GM21528 (cell line): ENCODE results near the gene MYLK.

ENCODE experiments used
- ATAC-seq: cut with Tn5 transposase; IDR thresholded peaks from one replicate; pipeline ENCODE4 v1.9.1; 2021; ENCODE audit warnings: mild to moderate bottlenecking, moderate library complexity; ENCODE audit not compliant: unreplicated experiment, low FRiP score

Gene MYLK

DNA sequence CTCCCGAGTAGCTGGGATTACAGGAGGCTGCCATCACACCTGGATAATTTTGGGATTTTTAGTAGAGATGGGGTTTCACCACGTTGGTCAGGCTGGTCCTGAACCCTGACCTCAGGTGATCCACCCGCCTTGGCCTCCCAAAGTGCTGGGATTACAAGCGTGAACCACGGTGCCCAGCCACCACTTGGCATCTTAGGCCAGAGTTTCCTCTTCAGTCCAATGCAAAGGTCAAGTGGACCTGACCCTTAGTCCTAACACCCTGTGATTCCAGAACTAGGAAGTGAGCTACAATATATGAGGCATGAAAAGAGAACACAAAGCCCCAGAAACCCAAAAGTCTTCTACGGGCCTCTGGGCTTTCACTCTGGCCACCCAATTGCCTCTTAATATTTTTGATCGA is 5.3 kb downstream of the MYLK start:
- no peak for ATAC-seq

DNA sequence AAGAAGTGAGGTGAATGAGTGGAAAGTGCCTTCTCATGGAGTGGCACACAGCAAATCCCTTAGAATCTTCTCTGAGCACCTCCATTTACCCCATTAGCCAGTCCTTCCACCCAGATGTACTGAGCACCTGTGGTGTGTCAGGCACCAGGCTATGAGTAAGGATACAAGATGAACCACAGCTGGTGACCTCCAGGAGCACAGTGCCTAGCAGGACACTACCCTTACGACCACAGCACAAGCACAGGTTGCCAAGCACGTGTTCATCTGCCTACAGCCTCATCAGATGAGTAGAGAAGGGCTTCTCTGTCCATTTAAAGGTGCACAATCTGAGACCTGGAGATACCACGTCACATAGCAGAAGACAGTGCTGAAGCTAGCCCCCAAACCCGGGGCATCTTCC is 6.2 kb downstream of the MYLK start:
- no peak for ATAC-seq

DNA sequence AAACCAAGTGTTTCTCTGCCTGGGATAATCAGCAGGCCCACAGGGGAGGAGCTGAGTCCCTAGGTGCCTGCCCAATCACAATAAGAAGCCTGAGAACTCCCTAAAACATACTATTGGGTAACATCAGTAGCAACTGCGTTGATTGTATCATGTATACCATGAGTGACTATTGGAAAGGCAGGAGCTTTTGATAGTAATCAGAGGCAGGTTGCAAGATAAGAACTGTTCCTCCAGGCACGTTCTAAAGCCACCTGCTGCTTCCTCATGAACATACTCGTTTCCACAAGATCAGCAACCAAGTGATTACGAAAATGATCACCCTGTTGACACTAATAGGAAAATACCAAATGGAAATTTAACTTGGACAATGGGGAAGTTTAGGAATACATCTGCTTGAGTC is 6.7 kb downstream of the MYLK start:
- ATAC-seq, result no peak

DNA sequence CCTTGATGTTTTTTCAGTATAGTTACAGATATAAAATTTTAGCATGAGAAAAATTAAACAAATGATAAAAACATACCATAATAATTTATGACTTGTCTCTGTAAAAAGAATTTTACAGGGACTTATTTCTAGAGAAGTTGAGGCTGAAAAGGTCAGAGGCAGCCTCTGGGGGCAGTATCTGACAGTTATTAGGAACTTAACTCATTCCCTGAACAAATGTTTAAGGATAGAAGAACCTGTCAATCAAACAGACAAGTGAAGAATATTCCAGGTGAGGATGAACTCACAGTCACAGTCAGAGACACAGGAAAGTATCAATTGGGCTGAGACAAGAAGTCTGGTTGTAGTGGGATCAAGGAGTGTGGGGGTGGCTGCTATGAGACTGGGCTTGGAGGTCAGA is 7.3 kb downstream of the MYLK start:
- no peak for ATAC-seq

DNA sequence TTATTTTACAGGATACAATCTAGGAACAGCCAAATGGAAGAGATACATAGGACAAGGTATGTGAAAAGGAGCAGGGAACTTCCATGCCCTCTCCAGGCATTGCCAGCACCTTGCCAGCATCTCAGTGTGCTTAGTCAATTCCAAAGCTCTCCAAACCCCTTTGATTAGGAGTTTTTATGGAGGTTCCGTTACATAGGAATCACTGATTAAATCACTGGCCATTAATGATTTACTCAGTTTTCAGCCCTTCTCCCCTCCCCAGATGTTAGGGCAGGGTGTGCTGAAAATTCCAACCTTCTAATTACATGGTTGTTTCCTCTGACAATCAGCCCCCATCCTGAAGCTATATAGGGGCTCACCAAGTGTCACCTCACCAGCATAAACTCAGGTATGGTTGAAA is 11.5 kb downstream of the MYLK start:
- ATAC-seq, result no peak

DNA sequence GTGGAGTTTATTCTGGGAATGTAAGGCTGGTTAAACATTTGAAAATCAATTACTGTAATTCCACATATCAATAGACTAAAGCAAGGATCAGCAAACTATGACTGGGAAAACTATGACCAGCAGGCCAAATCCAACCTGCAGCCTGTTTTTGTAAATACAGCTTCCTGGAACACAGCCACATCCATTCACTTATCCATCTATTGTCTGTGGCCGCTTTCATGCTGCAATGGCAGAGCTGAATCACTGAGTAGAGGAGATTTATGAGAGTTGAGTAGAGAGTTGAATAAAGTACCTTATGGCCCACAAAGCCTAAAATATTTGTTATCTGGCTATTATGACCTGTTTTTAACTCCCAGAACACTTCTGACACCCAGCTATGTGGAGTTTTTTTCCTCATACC is 12.2 kb downstream of the MYLK start:
- ATAC-seq, result no peak

DNA sequence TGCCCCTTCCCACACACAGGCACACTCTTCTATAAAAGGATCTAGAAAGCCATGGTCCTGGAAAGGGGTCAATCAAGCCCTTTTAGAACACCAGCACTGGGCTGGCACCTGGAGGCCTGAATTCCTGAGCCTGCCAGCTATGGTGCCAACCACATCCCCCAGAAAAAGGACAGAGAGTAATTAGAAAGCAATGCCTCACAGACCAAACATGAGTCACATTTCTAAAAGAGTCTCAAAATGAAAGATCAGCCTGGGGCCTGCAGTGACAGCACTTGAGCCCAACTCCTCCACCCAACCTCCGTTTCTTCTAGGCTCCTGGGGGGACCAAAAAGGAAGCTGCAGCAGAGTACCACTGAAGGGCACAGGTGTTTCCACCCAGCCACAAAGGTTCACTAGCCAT is 14.1 kb downstream of the MYLK start:
- ATAC-seq, result no peak

DNA sequence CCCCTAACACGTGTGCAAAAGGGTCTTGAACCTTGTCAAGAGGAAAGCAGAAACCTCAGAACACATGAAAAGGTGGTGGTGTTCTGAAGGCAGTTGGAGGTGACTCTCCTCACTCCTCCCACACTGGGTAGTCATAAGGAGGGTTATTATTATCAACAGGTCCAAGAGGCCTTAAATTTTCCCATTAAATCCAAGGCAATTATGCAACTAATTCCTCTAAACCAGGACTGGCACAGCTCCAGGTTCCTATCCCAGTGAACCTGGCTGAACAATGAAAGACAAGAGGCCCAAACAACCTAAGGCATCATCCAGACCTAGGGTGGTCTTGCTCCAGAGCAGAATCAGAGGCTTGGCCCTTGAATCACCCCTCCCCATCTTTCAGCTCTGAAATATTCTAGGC is 15.0 kb downstream of the MYLK start:
- ATAC-seq, result no peak

DNA sequence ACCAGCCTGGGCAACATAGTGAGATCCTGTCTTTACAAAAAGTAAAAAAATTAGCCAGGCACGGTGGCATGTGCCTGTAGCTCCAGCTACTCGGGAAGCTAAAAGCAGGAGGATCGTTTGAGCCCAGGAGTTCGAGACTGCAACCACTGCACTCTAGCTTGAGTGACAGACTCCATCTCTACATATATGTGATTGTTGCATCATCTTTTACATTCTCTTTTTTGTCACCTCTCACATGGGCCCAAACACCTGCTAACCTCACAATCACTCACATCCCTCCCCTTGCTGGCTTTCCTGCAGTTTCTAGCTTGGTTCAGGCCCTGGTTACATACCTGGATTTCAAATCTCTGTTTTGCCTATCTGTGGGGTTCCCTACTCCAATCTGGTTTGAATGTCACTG is 19.4 kb downstream of the MYLK start:
- ATAC-seq, result no peak

DNA sequence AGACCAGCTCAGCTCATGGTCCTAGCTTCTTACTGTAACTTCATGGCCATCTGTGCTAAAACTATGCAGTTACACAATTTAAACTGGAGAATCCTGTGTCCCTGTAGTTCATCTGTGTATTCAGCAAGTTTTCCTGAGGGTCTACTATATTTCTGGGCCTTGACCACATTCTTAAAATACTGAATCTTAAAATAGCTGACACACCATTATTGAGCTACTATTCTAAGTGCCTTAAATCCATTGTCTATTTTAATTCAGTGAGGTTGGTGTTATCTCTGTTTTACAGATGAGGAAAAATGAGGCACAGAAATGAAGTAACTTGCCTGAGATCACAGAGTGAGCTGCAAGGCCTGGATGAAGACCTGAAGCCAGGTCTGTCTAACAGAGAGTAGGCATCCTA is 22.0 kb downstream of the MYLK start:
- ATAC-seq, result no peak

DNA sequence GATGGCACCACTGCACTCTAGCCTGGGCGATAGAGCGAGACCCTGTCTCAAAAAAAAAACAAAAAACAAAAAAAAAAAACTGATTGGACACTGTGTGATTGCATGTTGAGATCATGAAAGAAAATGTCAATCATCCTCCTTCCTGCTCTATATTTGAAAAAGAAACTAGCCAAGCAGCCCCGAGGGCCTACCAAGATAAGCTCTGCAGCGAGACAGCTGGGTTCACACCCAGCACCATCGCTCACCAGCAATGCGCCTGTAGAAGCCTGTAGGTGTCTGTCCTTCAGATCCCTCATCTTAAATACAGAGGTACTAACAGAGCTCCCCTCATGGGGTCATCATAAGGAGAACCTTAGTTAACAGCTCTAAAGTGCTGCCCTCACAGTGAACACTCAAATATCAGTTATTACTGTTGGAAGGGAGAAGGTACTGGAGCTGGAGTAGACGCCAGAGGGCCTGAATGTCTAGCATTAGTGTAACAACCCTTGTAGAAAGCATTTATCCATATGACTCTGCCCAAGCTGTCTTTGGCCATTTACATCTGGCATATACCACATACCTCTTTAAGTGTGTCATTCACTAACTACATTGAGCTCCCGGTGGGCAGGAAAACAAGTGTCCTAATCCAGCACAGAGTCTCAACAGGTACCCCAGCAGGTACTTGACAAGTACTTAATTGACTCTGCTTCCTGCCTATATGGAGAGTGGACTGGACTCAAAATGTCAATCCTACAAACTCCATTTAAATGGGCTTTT is 22.9 kb downstream of the MYLK start:
- no peak for ATAC-seq

DNA sequence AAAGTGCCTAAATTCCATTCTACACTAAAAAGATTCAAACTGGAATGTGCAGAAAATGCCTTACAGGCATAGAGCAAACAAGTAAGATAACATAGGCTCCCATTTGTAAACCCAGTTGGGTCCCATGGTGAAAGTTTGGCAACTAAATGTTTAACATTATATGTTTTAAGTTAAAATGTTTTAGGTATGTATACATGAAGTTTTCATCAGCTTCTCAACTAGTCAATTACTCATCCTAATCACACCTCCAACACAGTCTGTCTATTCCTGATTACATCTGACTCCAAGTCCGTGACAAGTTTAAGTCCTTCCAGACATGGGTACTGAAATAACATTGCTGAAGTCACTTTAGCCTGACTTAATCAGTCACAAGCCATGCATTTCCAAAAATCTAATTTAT is 25.0 kb downstream of the MYLK start:
- no peak for ATAC-seq

DNA sequence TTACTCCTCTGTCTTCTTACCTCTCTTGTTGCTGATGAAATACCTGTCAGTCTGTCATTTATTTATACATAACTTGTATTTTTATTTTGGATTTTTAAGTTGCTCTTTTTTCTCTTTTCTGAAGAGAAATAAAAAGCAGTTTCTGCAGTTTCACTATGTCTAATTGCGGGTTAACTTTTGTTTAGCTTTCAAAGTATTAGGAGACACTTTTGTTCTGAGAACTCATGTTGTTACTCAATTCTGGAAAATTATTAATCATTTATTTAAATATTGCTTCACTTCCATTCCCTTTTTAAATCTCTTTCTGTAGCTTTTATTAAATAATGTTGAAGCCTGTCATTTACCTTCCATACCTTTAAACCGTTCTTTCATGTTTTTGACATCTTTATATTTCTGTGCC is 29.2 kb downstream of the MYLK start:
- no peak for ATAC-seq

DNA sequence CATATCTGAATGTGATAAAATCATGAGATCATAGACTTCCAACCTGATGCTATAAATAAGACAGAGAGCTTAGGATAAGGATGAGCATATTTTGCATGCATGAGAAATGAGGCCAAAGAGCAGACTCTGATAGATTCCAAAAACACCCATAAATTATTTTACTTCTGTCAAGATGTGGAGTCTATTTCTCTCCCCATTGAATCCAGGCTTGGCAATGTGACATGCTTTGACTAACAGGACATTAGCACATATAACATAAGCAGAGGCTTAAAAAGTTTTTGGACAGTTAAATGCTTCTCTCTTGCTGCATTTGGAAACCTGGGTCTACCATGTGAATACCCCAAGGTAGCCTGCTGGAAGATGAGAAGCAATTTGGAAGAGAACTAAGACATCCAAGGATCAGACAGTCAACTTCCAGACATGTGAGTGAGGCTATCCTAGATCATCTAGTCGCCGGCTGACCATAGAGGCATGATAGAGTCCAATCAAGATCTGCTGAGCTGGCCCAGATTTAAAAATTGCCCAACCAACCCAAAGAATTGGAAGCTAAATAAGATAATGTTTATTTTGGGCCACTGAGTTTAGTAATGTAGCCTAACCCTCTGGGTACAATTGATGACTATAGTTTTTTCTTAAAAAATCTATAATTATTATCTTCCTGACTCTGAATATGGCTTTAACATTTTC is 30.3 kb downstream of the MYLK start:
- no peak for ATAC-seq

DNA sequence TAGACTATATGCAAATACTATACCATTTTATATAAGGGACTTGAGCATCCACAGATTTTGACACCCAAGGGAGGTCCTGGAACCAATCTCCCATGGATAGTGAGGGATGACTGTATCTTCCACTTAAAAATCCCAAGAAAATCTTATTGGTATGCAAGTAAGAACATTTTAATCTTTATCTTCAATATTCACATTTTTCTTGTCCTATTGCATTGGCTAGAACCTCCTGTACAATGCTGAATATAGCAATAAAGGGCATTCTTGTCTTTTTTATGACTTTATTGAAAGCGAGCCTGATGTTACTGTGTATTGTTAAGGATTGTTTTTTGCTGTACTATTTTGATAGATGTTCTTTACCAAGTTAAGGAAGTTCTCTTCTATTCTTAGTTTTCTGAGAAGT is 36.9 kb downstream of the MYLK start:
- ATAC-seq, result no peak

DNA sequence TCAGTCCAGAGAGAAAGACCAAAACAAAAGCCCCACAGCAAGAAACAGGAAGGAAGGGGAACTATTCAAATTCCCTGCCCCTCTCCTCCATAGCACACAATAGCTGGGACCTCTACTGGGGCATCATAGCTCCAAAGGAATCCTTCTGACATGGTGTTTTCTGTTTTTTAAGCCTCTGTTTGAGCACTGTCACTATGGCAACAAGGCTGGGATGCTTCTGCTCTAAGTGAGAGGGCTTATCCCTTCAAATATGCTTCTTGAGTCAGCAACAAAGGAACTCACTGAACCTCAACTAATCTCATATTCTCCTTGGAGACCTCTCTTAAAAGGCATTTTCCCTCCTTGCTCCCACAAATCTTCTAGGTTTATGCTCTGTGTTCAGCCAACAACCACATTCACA is 40.5 kb downstream of the MYLK start:
- ATAC-seq, result no peak

DNA sequence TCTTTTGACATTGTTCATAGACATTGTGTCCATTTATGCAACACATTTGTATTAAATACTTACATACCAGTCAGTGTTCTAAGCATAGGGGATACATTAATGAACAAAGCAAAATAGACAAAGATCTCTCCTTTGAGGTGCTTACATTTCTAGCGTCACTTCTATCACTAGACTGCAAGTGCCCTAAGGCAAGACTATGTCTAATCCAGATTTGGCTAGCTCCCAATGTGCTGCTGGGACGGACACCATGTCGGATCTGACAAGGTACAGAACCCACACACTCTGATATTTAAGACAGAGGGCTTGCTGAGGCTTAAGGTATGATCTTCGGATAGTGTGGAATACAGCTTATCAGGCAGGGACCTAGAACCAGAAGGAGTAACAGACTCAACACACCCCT is 41.4 kb downstream of the MYLK start:
- ATAC-seq, result no peak

DNA sequence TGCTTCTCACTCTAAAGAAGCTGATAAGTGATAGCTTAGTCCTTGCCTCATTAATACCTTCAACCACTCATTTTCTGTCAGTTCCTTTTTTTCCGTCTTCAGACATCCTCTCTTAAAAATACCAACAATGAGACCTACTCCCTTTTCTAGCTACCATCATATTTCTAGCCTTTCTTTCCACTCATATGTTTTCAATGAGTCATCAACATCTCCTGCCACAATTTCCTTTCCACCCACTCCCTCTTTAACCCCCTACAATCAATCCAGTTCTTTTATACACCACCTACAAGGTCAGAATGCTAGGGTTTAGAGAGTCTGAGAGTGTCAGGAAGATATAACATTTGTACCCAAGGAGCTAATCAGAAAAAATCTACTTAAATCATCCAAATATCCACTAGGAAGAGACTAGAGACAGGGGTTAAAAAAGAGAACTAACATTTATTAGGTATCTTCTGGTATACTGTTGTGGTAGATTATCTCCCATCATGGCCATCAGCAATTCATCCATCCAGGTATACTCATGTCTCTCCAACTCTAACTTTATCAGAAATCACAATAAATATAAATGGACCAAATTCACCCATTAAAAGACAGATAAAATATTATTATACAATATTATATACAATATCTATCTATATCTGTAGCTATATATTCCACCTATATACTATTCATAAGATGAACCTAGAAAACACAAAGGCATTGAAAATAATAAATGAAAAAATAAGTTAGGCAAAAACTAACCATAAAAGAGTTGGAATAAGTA is 42.5 kb downstream of the MYLK start:
- no peak for ATAC-seq

DNA sequence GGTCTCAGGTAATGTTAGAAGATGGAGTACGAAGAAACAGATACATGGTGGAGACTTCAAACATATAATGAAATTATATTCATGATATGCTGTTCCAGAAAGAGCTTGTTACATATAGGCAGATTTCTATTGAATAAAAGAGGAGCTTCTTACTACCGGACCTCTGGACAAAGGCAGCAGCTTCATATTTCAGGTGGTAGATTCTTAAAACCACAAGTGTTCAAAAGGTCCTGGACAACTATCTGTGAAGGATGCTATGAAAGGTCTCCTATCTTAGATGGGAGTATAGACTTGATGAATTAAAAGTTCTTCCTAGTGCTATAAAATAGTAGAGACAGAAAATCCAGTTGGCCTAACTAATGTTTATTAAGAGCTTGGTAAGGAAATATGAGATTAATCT is 43.2 kb downstream of the MYLK start:
- ATAC-seq, result no peak

DNA sequence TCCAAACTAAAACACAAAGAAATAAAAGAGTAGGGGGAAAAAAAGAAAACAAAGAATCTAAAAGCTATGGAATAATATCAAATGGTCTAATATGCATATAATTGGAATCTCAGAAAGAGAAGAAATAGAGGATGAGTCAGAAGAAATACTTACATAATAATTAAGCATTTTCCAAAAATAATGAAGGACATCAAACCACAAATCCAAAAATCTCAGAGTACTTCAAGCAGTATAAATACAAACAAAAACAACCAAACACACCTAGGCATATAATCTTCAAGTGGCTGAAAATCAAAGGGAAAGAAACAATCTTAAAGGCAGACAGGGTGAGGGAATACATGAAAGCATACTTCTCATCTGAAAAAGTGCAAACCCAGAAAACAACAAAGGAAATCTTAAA is 46.3 kb downstream of the MYLK start:
- ATAC-seq, result no peak

DNA sequence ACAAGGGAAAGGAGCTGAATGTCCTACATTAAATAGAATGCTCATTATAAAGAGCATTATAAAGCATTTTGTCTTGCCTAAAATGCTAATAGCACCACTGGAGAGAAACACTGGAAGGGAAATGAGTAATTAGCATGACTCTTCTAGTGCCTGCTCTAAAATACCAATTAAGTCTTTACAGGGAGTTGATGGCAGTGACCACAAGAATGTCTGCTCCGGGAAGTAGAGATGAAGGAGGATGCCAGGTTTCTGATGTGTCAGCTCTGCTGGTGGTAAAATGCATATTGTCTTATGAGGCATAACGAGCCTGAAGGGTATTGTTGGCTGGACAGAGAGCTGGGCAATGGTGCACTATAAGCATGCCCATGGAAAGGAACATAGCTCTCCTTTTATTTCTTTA is 49.5 kb downstream of the MYLK start:
- ATAC-seq, result no peak

DNA sequence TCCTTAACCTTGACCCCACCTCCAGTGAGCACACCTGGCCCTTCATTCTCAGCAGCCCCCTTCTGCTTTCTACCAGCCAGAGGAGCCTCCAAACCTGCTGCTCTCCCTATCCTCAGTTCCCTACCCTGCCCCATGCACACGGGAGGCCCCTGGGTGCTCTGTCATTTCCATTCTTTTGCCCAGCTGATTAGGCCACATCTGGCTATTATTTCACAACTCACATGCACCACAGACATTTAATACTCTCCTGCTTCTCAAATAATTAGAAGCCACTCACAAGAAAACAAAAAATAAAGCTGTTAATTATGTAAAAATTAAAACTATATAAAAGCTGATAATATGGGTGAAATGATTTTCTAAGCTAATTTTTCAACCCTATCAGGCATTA is 50.7 kb downstream of the MYLK start:
- no peak for ATAC-seq
